D721Med (cell line): ENCODE results near the gene IFT22.
A peak's percentile ranks its signal among the peaks of the same experiment; 100 is the strongest.
"Not testable (repeated sequence)": the region's sequence is repeated elsewhere in the genome, so short reads cannot be mapped to it uniquely, and the experiment has no call there.

Source experiments
- DNase-seq: peaks from one replicate; pipeline ENCODE4 v3.0.0; 2011; ENCODE audit warnings: low spot score; ENCODE audit not compliant: insufficient read length
- FAIRE-seq: peaks from 2 replicates; lab custom pipeline; 2011; peaks lifted over from hg19 to GRCh38; lab: Jason Lieb, UNC
- CTCF ChIP-seq: IDR thresholded peaks from 2 replicates; pipeline ENCODE4 v1.5.1; 2012; ENCODE audit warnings: mild to moderate bottlenecking, control low read depth; ENCODE audit not compliant: insufficient read depth; ENCODE audit errors: missing control alignments

The IFT22 gene

GRCh38 chr7:101363196-101363733 lies 41.7 kb upstream of the IFT22 start:
- DNase-seq, result peak; percentile 25
- no peak for FAIRE-seq
- TF ChIP-seq CTCF, result no peak

GRCh38 chr7:101362334-101363195 lies 41.0 kb upstream of the IFT22 start, which contains the start of gene COL26A1:
COL26A1 (plus strand) TSS chr7:101362875; CDS start chr7:101363033, 158 bp downstream.
- DNase-seq (peak; percentile 45), FAIRE-seq (no peak)

GRCh38 chr7:101357433-101357832 lies 35.8 kb upstream of the IFT22 start:
- no peak for TF ChIP-seq CTCF
- DNase-seq (no peak), FAIRE-seq (no peak)

More at GRCh38 chr7:101362334-101363195, 41.0 kb upstream of the IFT22 start, which contains the start of gene COL26A1:
- no peak for TF ChIP-seq CTCF

GRCh38 chr7:101352920-101353308 lies 31.3 kb upstream of the IFT22 start:
- FAIRE-seq (no peak), DNase-seq (no peak)
- no peak for TF ChIP-seq CTCF

GRCh38 chr7:101349300-101349699 lies 27.7 kb upstream of the IFT22 start:
- DNase-seq, FAIRE-seq: not testable (repeated sequence)

GRCh38 chr7:101348456-101349067 lies 26.9 kb upstream of the IFT22 start:
- not testable (repeated sequence) for DNase-seq, FAIRE-seq

- DNase-seq (no peak), FAIRE-seq (no peak)
These were observed 25.9 kb upstream of the IFT22 start for GRCh38 chr7:101347477-101347876.

More at GRCh38 chr7:101347477-101347876, 25.9 kb upstream of the IFT22 start:
- no peak for TF ChIP-seq CTCF
